DMS 273 (cell line): ENCODE results near the gene CADM2.

ENCODE experiments used
- DNase-seq: peaks from one replicate; lab custom pipeline; 2025; ENCODE audit not compliant: unreplicated experiment; lab: John Stamatoyannopoulos, UW

CADM2 gene

GRCh38 chr3:85539232-85539631, 580.4 kb downstream of the CADM2 start:
- DNase-seq, result no peak

GRCh38 chr3:85554153-85554552, 595.4 kb downstream of the CADM2 start:
- no peak for DNase-seq

- no peak for DNase-seq
Observed at GRCh38 chr3:85560088-85560785, 601.4 kb downstream of the CADM2 start.

- DNase-seq, result peak; percentile 75
Observed at GRCh38 chr3:85567071-85567676, 608.4 kb downstream of the CADM2 start.

- DNase-seq, result no peak
Observed at GRCh38 chr3:85570819-85571218, 612.0 kb downstream of the CADM2 start.

- no peak for DNase-seq
Observed at GRCh38 chr3:85571835-85572234, 613.0 kb downstream of the CADM2 start.

- DNase-seq, result no peak
Observed at GRCh38 chr3:85572426-85572825, 613.6 kb downstream of the CADM2 start.

GRCh38 chr3:85572978-85573377, 614.2 kb downstream of the CADM2 start:
- no peak for DNase-seq

- DNase-seq, result no peak
Observed at GRCh38 chr3:85574006-85574705, 615.4 kb downstream of the CADM2 start.

- DNase-seq, result peak; percentile 75
Observed at GRCh38 chr3:85576091-85576690, 617.4 kb downstream of the CADM2 start.

- no peak for DNase-seq
Observed at GRCh38 chr3:85576697-85577200, 618.0 kb downstream of the CADM2 start.

GRCh38 chr3:85584779-85585356, 626.1 kb downstream of the CADM2 start:
- no peak for DNase-seq

- DNase-seq, result no peak
Observed at GRCh38 chr3:85586018-85586417, 627.2 kb downstream of the CADM2 start.

GRCh38 chr3:85589145-85589544, 630.4 kb downstream of the CADM2 start:
- no peak for DNase-seq

GRCh38 chr3:85591451-85591850, 632.7 kb downstream of the CADM2 start:
- peak; percentile 82 for DNase-seq

GRCh38 chr3:85592256-85592655, 633.5 kb downstream of the CADM2 start:
- DNase-seq, result no peak

GRCh38 chr3:85594676-85595075, 635.9 kb downstream of the CADM2 start:
- DNase-seq, result peak; percentile 15

GRCh38 chr3:85603378-85603777, 644.6 kb downstream of the CADM2 start:
- DNase-seq, result no peak

- no peak for DNase-seq
Observed at GRCh38 chr3:85604641-85605040, 645.9 kb downstream of the CADM2 start.

- no peak for DNase-seq
Observed at GRCh38 chr3:85605066-85605465, 646.3 kb downstream of the CADM2 start.

- DNase-seq, result no peak
Observed at GRCh38 chr3:85626662-85627061, 667.9 kb downstream of the CADM2 start.
